ENCODE measurements around the gene BPIFB1.

The BPIFB1 gene

GRCh38 chr20:33353013-33353402 is 70.0 kb downstream of the BPIFB1 start:
- no peak for FAIRE-seq
- no peak for DNase-seq (ENCODE audit: insufficient read length, low spot score)

Measured in GM19239 (cell line).